ENCODE data around the gene TMEM214.

DNA sequence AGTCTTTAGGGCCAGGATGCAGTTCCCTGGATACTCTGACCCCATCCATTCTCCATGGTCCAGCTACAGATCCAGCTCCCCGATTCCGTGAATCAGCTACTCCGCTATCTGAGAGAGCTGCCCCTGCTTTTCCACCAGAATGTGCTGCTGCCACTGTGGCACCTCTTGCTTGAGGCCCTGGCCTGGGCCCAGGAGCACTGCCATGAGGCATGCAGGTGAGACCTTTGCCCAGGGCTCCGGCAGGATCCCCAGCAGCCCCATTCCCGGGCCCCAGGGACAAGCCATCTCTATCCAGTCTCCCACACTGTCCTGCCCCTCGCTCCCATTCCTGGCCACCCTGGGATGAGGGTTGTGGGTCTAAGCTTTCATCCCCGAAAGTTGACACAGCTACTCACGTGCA, 7.5 kb downstream of the TMEM214 start:
- TF ChIP-seq CTCF (IDR thresholded peaks at IDR 0.05; ENCODE audit: insufficient read depth, low read length), result no peak
- TF ChIP-seq POLR2AphosphoS5 (IDR thresholded peaks at IDR 0.05; ENCODE audit: low read depth), result no peak
- TF ChIP-seq SPI1 (IDR thresholded peaks at IDR 0.05; ENCODE audit: borderline replicate concordance, low read depth), result no peak

Data from HL-60 (cell line).